Endodermal cell (in vitro differentiated cells): ENCODE data around the gene KRTAP10-3. TPM values are rescaled to one million over a fixed set of nuclear protein-coding genes. Genes with fewer than 3 reads are reported as not detected.

Source experiments
- DNase-seq: peaks from one replicate; pipeline ENCODE4 v3.0.0-alpha.2; 2017
- H3K27ac ChIP-seq: 2 replicates; pipeline ENCODE4 v1.5.1; 2013; ENCODE audit warnings: mild to moderate bottlenecking, low read depth, low read length, moderate library complexity
- H3K27me3 ChIP-seq: 2 replicates; pipeline ENCODE4 v1.6.1; 2013; ENCODE audit warnings: mild to moderate bottlenecking, low read length, moderate library complexity; ENCODE audit not compliant: insufficient read depth, control insufficient read depth, poor library complexity, severe bottlenecking
- H3K36me3 ChIP-seq: 2 replicates; pipeline ENCODE4 v1.7.0; 2013; ENCODE audit warnings: mild to moderate bottlenecking, low read length, moderate library complexity; ENCODE audit not compliant: control insufficient read depth, insufficient read depth
- H3K4me1 ChIP-seq: one replicate; pipeline ENCODE4 v1.7.0; 2013; ENCODE audit warnings: low read length; ENCODE audit not compliant: control insufficient read depth, insufficient read depth
- H3K4me3 ChIP-seq: 2 replicates; pipeline ENCODE4 v1.5.1; 2013; ENCODE audit warnings: mild to moderate bottlenecking, low read length, moderate library complexity
- H3K9ac ChIP-seq: 2 replicates; pipeline ENCODE4 v1.6.1; 2013; ENCODE audit warnings: mild to moderate bottlenecking, low read length, moderate library complexity; ENCODE audit not compliant: poor library complexity, severe bottlenecking; ENCODE audit errors: extremely low read depth
- H3K9me3 ChIP-seq: 2 replicates; pipeline ENCODE4 v1.6.1; 2013; ENCODE audit warnings: mild to moderate bottlenecking, low read length, moderate library complexity; ENCODE audit not compliant: control insufficient read depth
- H3K27ac Mint-ChIP-seq: 2 replicates; pipeline ENCODE4 v1.8.0; 2020; ENCODE audit warnings: mixed read lengths
- H3K27me3 Mint-ChIP-seq: 2 replicates; pipeline ENCODE4 v1.8.0; 2021; ENCODE audit warnings: mild to moderate bottlenecking, mixed read lengths; ENCODE audit not compliant: insufficient read depth
- H3K36me3 Mint-ChIP-seq: 2 replicates; pipeline ENCODE4 v1.8.0; 2020; ENCODE audit warnings: low read depth, mixed read lengths
- H3K4me1 Mint-ChIP-seq: 2 replicates; pipeline ENCODE4 v1.8.0; 2020; ENCODE audit warnings: mixed read lengths
- H3K4me3 Mint-ChIP-seq: 2 replicates; pipeline ENCODE4 v1.8.0; 2020; ENCODE audit warnings: mild to moderate bottlenecking, moderate library complexity, mixed read lengths
- H3K9me3 Mint-ChIP-seq: 2 replicates; pipeline ENCODE4 v1.8.0; 2020; ENCODE audit warnings: mild to moderate bottlenecking, mixed read lengths
- CTCF ChIP-seq: fragments of 200-600 bp; sonication (generic); conservative IDR thresholded peaks from 2 replicates; pipeline ENCODE4 v1.5.0; 2021; ENCODE audit warnings: antibody characterized with exemption, mild to moderate bottlenecking
- WGBS, 2 experiments: methylation state at CpG; one replicate each; pipeline versions ENCODE4 v1.1.5 to v1.1.7; 2013; ENCODE audit warnings: missing lambda C conversion rate in 2 of 2, mixed read lengths in 1 of 2; ENCODE audit not compliant: insufficient coverage in 1 of 2, insufficient read length in 1 of 2; 5-methylcytosine and 5-hydroxymethylcytosine counted together
- total RNA-seq, 2 donors: library from RNA; stranded (reverse); fragmentation: NEBNext Ultra II Directional in 1 of 2; extraction: Animal tissue kit (Norgen Biotek cat#: 25700) in 1 of 2; gene quantifications; 2 replicates in 1 of 2; 3 replicates in 1 of 2; pipeline ENCODE4 v1.2.1, GENCODE V29; 2021

The KRTAP10-3 gene
- total RNA-seq, 2 donors from 2014 or later: not detected

DNA sequence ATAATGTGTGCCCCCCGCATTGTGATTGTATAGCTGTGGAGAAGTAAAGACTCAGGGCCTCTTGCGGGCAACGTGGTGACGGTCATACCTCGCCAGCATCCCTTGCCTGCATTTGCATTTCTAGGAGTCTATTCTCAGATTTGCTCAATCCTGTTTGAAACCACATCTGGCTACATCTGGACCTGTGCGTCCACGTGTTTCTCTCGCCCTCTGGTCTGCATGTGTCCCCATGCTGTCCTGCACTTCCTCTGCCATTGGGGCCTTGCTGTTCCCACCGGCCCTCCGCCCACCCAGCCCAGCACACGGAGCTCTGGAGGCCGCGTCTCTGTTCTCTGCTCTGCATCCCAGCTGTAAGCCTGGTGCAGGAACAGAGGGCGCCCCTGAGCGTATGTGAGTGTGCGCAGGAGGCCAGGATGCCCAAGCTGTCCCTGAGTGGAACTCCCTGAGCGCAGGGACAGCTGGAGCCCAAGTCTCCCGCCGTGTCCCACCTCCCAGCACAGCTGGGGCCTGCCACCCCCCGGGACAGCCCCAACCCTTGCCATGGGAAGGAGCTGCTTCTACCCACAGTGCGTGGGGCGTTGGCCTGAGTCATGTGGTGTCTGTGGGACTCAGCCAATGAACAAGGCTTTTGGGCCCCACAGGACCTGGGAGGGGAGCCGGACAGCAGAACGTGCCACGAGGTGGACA lies 8.9 kb downstream of the KRTAP10-3 start:
- H3K9me3 Mint-ChIP-seq: peaks cover 14% of the 10 kb centered on the region
- Histone ChIP-seq H3K4me3 (no peak overlapping the region), H3K27me3 (no peaks in the 10 kb centered on the region), H3K27ac (peak overlapping the region; percentile 83), H3K9ac (no peak overlapping the region), H3K9me3 (no peaks in the 10 kb centered on the region), H3K4me1 (no peaks in the 10 kb centered on the region), H3K36me3 (no peaks in the 10 kb centered on the region)
- H3K27ac Mint-ChIP-seq: no peak overlapping the region
- TF ChIP-seq CTCF: no peak
- 84 to 86% methylated on average over 13 to 25 of the region's 25 CpGs for WGBS, 2 experiments
- peak; percentile 62 for DNase-seq
- H3K36me3 Mint-ChIP-seq: no peaks in the 10 kb centered on the region
- H3K27me3 Mint-ChIP-seq: peaks cover 1% of the 10 kb centered on the region
- no peak overlapping the region for H3K4me3 Mint-ChIP-seq
- H3K4me1 Mint-ChIP-seq: peaks cover 14% of the 10 kb centered on the region

GRCh38 chr21:44548922-44549321 lies 9.7 kb downstream of the KRTAP10-3 start:
- H3K9me3 ChIP-seq: no peaks in the 10 kb centered on the region
- Mint-ChIP-seq H3K4me3 (no peak overlapping the region), H3K4me1 (peaks cover 14% of the 10 kb centered on the region), H3K27ac (no peak overlapping the region), H3K9me3 (peaks cover 14% of the 10 kb centered on the region), H3K36me3 (no peaks in the 10 kb centered on the region), H3K27me3 (peaks cover 1% of the 10 kb centered on the region)
- H3K4me1 ChIP-seq: no peaks in the 10 kb centered on the region
- no peaks in the 10 kb centered on the region for H3K36me3 ChIP-seq
- H3K27ac ChIP-seq: peak overlapping the region; percentile 83
- H3K27me3 ChIP-seq: no peaks in the 10 kb centered on the region
- DNase-seq: peak; percentile 61
- 50 to 71% methylated on average over 14 of the region's 14 CpGs for WGBS, 2 experiments
- no peak overlapping the region for H3K9ac ChIP-seq
- no peak overlapping the region for H3K4me3 ChIP-seq
- TF ChIP-seq CTCF: no peak

DNA sequence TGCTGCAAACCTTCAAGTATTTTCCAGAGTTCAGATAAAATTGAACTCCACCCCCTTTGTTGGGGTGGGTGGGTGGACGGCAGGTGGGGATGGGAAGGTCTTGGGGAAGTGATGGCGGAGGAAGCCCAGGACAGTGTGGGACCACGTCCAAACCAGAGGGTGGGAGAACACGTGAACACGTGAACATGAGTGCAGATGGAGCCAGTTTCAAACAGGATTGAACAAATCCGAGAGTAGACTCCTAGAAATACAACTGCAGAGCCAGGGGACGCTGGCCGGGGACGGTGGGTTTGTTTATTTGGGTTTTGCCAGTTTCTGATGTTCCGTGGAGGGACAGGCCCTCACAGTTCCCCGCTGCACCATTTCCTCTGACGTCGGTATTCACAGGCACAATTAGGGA lies 10.2 kb downstream of the KRTAP10-3 start:
- H3K4me3 ChIP-seq: no peak overlapping the region
- DNase-seq: no peak
- no peaks in the 10 kb centered on the region for H3K27me3 ChIP-seq
- WGBS, 2 experiments: 92 to 95% methylated on average over 13 of the region's 13 CpGs
- Mint-ChIP-seq H3K9me3 (peaks cover 14% of the 10 kb centered on the region), H3K4me3 (no peak overlapping the region), H3K27ac (no peak overlapping the region), H3K27me3 (peaks cover 1% of the 10 kb centered on the region), H3K4me1 (peaks cover 14% of the 10 kb centered on the region), H3K36me3 (no peaks in the 10 kb centered on the region)
- H3K9me3 ChIP-seq: no peaks in the 10 kb centered on the region
- peak overlapping the region; percentile 83 for H3K27ac ChIP-seq
- H3K36me3 ChIP-seq: no peaks in the 10 kb centered on the region
- no peak for TF ChIP-seq CTCF
- H3K9ac ChIP-seq: no peak overlapping the region
- H3K4me1 ChIP-seq: no peaks in the 10 kb centered on the region
